GM12878 (cell line): Measurements from ENCODE around the gene ECI1. TPM values are rescaled to one million over a fixed set of nuclear protein-coding genes. Genes with fewer than 3 reads are reported as not detected.

ENCODE experiments used
- BCL11A ChIP-seq: IDR thresholded peaks from 2 replicates; pipeline ENCODE4 v1.6.1; 2011; ENCODE audit warnings: low read depth, low read length
- CHD1 ChIP-seq: IDR thresholded peaks from 2 replicates; pipeline ENCODE4 v1.6.1; 2012; ENCODE audit warnings: low read depth, low read length, improper control_type of control experiment
- CREM ChIP-seq: IDR thresholded peaks from 2 replicates; pipeline ENCODE4 v1.6.1; 2014; ENCODE audit warnings: antibody characterized with exemption, low read depth
- FOS ChIP-seq: IDR thresholded peaks from 3 replicates; pipeline ENCODE4 v1.6.1; 2011; ENCODE audit warnings: borderline replicate concordance; ENCODE audit not compliant: insufficient read length; ENCODE audit errors: extremely low read depth
- FOXM1 ChIP-seq: IDR thresholded peaks from 2 replicates; pipeline ENCODE4 v1.6.1; 2012; ENCODE audit warnings: low read depth, mild to moderate bottlenecking, inconsistent platforms, low read length, moderate library complexity
- IKZF2 ChIP-seq, 2 experiments: fragments of 450-650 bp; IDR thresholded peaks; 2 replicates each; pipeline ENCODE4 v1.6.1; 2017; ENCODE audit warnings: mild to moderate bottlenecking in 2 of 2, moderate library complexity in 2 of 2
- IRF3 ChIP-seq: fragments of 450-650 bp; IDR thresholded peaks from 2 replicates; pipeline ENCODE4 v1.6.1; 2014; ENCODE audit warnings: mild to moderate bottlenecking
- JUND ChIP-seq: IDR thresholded peaks from 2 replicates; pipeline ENCODE4 v1.6.1; 2012; ENCODE audit warnings: low read depth, mild to moderate bottlenecking, low read length, improper control_type of control experiment, moderate library complexity
- MEF2A ChIP-seq: IDR thresholded peaks from 2 replicates; pipeline ENCODE4 v1.6.1; 2011; ENCODE audit warnings: low read depth, mild to moderate bottlenecking, low read length, moderate library complexity; ENCODE audit not compliant: insufficient read depth
- MXI1 ChIP-seq: fragments of 150-350 bp; IDR thresholded peaks from 2 replicates; pipeline ENCODE4 v1.6.1; 2011; ENCODE audit warnings: low read depth, mild to moderate bottlenecking, inconsistent platforms, low read length, improper control_type of control experiment
- NFIC ChIP-seq: IDR thresholded peaks from 2 replicates; pipeline ENCODE4 v1.6.1; 2012; ENCODE audit warnings: low read depth, mild to moderate bottlenecking, inconsistent platforms, low read length, moderate library complexity
- NFYA ChIP-seq: IDR thresholded peaks from 2 replicates; pipeline ENCODE4 v1.6.1; 2011; ENCODE audit warnings: low read depth, mild to moderate bottlenecking, low read length, improper control_type of control experiment, borderline replicate concordance
- POLR2AphosphoS2 ChIP-seq: IDR thresholded peaks from 2 replicates; pipeline ENCODE4 v1.6.1; 2011; ENCODE audit warnings: low read depth, mild to moderate bottlenecking, low read length, improper control_type of control experiment, moderate library complexity
- POU2F2 ChIP-seq: IDR thresholded peaks from 3 replicates; pipeline ENCODE4 v1.6.1; 2011; ENCODE audit warnings: low read depth, mild to moderate bottlenecking, low read length, borderline replicate concordance
- RBBP5 ChIP-seq: fragments of 200-600 bp; sonication (generic); conservative IDR thresholded peaks from 2 replicates; pipeline ENCODE4 v1.6.1; 2016
- RCOR1 ChIP-seq: conservative IDR thresholded peaks from 2 replicates; pipeline ENCODE4 v1.6.1; 2012; ENCODE audit warnings: low read depth, low read length, improper control_type of control experiment
- SREBF1 ChIP-seq: IDR thresholded peaks from 2 replicates; pipeline ENCODE4 v1.6.1; 2012; ENCODE audit warnings: mild to moderate bottlenecking, low read length
- TCF3 ChIP-seq: IDR thresholded peaks from 2 replicates; pipeline ENCODE4 v1.6.1; 2012; ENCODE audit warnings: low read depth, mild to moderate bottlenecking, low read length, borderline replicate concordance; ENCODE audit not compliant: insufficient read depth
- YY1 ChIP-seq: IDR thresholded peaks from 2 replicates; pipeline ENCODE4 v1.6.1; 2011; ENCODE audit warnings: low read depth, mild to moderate bottlenecking, low read length
- polyA plus RNA-seq, 11 experiments: library from polyadenylated mRNA; depleted of rRNA in 4 of 11; unstranded in 6 of 11; stranded (reverse) in 5 of 11; fragments of >200 nt; fragmentation: Nextera tagmentation in 4 of 11; fragmentation: Illumina TruSeq in 1 of 11; extraction: Ambion mirVana in 4 of 11; extraction: Trizol in 1 of 11; gene quantifications; 1 replicate in 1 of 11; 2 replicates in 10 of 11; pipeline versions ENCODE4 v1.2.1 to v1.2.3, GENCODE V29; 2011 to 2016; ENCODE audit warnings: inconsistent platforms in 2 of 11, missing spikeins in 2 of 11, low read depth in 1 of 11
- total RNA-seq, 4 experiments: library from RNA; depleted of rRNA in 3 of 4; stranded (reverse); fragments of >200 nt in 3 of 4; fragmentation: Illumina TruSeq in 1 of 4; extraction: Trizol in 1 of 4; gene quantifications; 2 replicates each; pipeline versions ENCODE4 v1.2.1 to v1.2.3, GENCODE V29; 2013 to 2021
- TF ChIP-seq, protein P1 (sequence below): IDR thresholded peaks from 2 replicates; pipeline ENCODE4 v1.6.1; 2012; ENCODE audit warnings: low read length, inconsistent platforms
- TF ChIP-seq, protein P2 (sequence below): fragments of 450-650 bp; IDR thresholded peaks from 2 replicates; pipeline ENCODE4 v1.6.1; 2017; ENCODE audit warnings: antibody characterized with exemption, mild to moderate bottlenecking, moderate library complexity
- TF ChIP-seq, protein P3 (sequence below): fragments of 450-650 bp; IDR thresholded peaks from 2 replicates; pipeline ENCODE4 v1.6.1; 2017; ENCODE audit warnings: mild to moderate bottlenecking, moderate library complexity

The ECI1 gene
- total and polyA plus RNA-seq, 10 of the 15 experiments (the other 5 are each of a cell fraction or from before 2014, with no cell fraction given) = 2.2 to 82.1 (median 24.8) TPM

GRCh38 chr16:2223221-2223941 is 28.0 kb downstream of the ECI1 start, which contains the start of gene E4F1 (continued):
- TF ChIP-seq IKZF2 (IDR thresholded peaks at IDR 0.05) = no peak
- no peak for TF ChIP-seq RCOR1
- TF ChIP-seq FOXM1 = no peak
- TF ChIP-seq RBBP5 = no peak
- TF ChIP-seq POU2F2 = peak; percentile 86; the same call in 2 of the 3 replicates
- no peak for TF ChIP-seq SREBF1
- peak; percentile 94 for TF ChIP-seq YY1
- TF ChIP-seq, protein P1, sequence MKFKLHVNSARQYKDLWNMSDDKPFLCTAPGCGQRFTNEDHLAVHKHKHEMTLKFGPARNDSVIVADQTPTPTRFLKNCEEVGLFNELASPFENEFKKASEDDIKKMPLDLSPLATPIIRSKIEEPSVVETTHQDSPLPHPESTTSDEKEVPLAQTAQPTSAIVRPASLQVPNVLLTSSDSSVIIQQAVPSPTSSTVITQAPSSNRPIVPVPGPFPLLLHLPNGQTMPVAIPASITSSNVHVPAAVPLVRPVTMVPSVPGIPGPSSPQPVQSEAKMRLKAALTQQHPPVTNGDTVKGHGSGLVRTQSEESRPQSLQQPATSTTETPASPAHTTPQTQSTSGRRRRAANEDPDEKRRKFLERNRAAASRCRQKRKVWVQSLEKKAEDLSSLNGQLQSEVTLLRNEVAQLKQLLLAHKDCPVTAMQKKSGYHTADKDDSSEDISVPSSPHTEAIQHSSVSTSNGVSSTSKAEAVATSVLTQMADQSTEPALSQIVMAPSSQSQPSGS = no peak
- no peak for TF ChIP-seq JUND
- TF ChIP-seq TCF3 = no peak
- no peak for TF ChIP-seq NFIC
- TF ChIP-seq NFYA = no peak
- peak; percentile 98 for TF ChIP-seq MXI1
- no peak for TF ChIP-seq BCL11A
- TF ChIP-seq, protein P2, sequence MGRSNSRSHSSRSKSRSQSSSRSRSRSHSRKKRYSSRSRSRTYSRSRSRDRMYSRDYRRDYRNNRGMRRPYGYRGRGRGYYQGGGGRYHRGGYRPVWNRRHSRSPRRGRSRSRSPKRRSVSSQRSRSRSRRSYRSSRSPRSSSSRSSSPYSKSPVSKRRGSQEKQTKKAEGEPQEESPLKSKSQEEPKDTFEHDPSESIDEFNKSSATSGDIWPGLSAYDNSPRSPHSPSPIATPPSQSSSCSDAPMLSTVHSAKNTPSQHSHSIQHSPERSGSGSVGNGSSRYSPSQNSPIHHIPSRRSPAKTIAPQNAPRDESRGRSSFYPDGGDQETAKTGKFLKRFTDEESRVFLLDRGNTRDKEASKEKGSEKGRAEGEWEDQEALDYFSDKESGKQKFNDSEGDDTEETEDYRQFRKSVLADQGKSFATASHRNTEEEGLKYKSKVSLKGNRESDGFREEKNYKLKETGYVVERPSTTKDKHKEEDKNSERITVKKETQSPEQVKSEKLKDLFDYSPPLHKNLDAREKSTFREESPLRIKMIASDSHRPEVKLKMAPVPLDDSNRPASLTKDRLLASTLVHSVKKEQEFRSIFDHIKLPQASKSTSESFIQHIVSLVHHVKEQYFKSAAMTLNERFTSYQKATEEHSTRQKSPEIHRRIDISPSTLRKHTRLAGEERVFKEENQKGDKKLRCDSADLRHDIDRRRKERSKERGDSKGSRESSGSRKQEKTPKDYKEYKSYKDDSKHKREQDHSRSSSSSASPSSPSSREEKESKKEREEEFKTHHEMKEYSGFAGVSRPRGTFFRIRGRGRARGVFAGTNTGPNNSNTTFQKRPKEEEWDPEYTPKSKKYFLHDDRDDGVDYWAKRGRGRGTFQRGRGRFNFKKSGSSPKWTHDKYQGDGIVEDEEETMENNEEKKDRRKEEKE = no peak
- TF ChIP-seq CHD1 = no peak
- TF ChIP-seq MEF2A = 0 out of 2 replicates have a peak, but pooled peaks have one; percentile 16
- peak; percentile 96 for TF ChIP-seq CREM
- peak; percentile 88; the same call in 1 of the 2 replicates for TF ChIP-seq POLR2AphosphoS2
- TF ChIP-seq, protein P3, sequence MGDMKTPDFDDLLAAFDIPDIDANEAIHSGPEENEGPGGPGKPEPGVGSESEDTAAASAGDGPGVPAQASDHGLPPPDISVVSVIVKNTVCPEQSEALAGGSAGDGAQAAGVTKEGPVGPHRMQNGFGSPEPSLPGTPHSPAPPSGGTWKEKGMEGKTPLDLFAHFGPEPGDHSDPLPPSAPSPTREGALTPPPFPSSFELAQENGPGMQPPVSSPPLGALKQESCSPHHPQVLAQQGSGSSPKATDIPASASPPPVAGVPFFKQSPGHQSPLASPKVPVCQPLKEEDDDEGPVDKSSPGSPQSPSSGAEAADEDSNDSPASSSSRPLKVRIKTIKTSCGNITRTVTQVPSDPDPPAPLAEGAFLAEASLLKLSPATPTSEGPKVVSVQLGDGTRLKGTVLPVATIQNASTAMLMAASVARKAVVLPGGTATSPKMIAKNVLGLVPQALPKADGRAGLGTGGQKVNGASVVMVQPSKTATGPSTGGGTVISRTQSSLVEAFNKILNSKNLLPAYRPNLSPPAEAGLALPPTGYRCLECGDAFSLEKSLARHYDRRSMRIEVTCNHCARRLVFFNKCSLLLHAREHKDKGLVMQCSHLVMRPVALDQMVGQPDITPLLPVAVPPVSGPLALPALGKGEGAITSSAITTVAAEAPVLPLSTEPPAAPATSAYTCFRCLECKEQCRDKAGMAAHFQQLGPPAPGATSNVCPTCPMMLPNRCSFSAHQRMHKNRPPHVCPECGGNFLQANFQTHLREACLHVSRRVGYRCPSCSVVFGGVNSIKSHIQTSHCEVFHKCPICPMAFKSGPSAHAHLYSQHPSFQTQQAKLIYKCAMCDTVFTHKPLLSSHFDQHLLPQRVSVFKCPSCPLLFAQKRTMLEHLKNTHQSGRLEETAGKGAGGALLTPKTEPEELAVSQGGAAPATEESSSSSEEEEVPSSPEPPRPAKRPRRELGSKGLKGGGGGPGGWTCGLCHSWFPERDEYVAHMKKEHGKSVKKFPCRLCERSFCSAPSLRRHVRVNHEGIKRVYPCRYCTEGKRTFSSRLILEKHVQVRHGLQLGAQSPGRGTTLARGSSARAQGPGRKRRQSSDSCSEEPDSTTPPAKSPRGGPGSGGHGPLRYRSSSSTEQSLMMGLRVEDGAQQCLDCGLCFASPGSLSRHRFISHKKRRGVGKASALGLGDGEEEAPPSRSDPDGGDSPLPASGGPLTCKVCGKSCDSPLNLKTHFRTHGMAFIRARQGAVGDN = peak; percentile 19; the same call in 1 of the 2 replicates
- TF ChIP-seq FOS = no peak
- TF ChIP-seq IRF3 = peak; percentile 29; the same call in 1 of the 2 replicates
